NCI-H1417 (cell line): Measurements from ENCODE around the gene DCAF7.

Experiments
- DNase-seq, 3 experiments: peaks; one replicate each; lab custom pipeline; 2025; lab: John Stamatoyannopoulos, UW

The DCAF7 gene

GRCh38 chr17:63524051-63524450, 26.2 kb upstream of the DCAF7 start:
- no peak for DNase-seq

- peak in 1 of 3 experiments; percentile 51 for DNase-seq
These were observed 24.9 kb upstream of the DCAF7 start for GRCh38 chr17:63525190-63525946.

- DNase-seq = no peak
These were observed 23.4 kb upstream of the DCAF7 start for GRCh38 chr17:63526861-63527260.

- no peak for DNase-seq
These were observed 22.1 kb upstream of the DCAF7 start for GRCh38 chr17:63528183-63528582.

GRCh38 chr17:63529711-63530556, 20.3 kb upstream of the DCAF7 start:
- no peak for DNase-seq

- no peak for DNase-seq
These were observed 19.7 kb upstream of the DCAF7 start for GRCh38 chr17:63530557-63531021.

- no peak for DNase-seq
These were observed 19.0 kb upstream of the DCAF7 start for GRCh38 chr17:63531022-63531965.

- peak in 1 of 3 experiments; percentile 4 for DNase-seq
These were observed 16.7 kb upstream of the DCAF7 start for GRCh38 chr17:63533433-63534077.

- no peak for DNase-seq
These were observed 16.2 kb upstream of the DCAF7 start for GRCh38 chr17:63534078-63534570.

- no peak for DNase-seq
These were observed 15.3 kb upstream of the DCAF7 start for GRCh38 chr17:63534816-63535455.

- DNase-seq = no peak
These were observed 14.6 kb upstream of the DCAF7 start for GRCh38 chr17:63535640-63536039.

GRCh38 chr17:63537001-63537400, 13.3 kb upstream of the DCAF7 start:
- no peak for DNase-seq

- DNase-seq = peak; percentile 37 to 77 (median 66)
These were observed 12.1 kb upstream of the DCAF7 start for GRCh38 chr17:63537991-63538692.

GRCh38 chr17:63538693-63539595, 11.3 kb upstream of the DCAF7 start:
- DNase-seq = no peak

- no peak for DNase-seq
These were observed 9.7 kb upstream of the DCAF7 start for GRCh38 chr17:63540590-63540989.

GRCh38 chr17:63542218-63542545, 8.1 kb upstream of the DCAF7 start:
- no peak for DNase-seq

- DNase-seq = peak in 2 of 3 experiments; percentile 38 to 58
These were observed 7.1 kb upstream of the DCAF7 start for GRCh38 chr17:63542942-63543821.

GRCh38 chr17:63543822-63544420, 6.4 kb upstream of the DCAF7 start:
- DNase-seq = no peak
